Daoy (cell line): ENCODE results near the gene MMP25. TPM values are rescaled to one million over a fixed set of nuclear protein-coding genes. Genes with fewer than 3 reads are reported as not detected.
"Not testable (repeated sequence)": the region's sequence is repeated elsewhere in the genome, so short reads cannot be mapped to it uniquely, and the experiment has no call there.

Experiments
- DNase-seq: peaks from one replicate; pipeline ENCODE4 v3.0.0-alpha.2; 2015; ENCODE audit warnings: low read depth
- total RNA-seq: library from RNA; depleted of rRNA; stranded (reverse); fragments of >200 nt; shearing (Covaris generic); gene quantifications from 2 replicates; pipeline ENCODE4 v1.2.3, GENCODE V29; 2014

MMP25 gene
- total RNA-seq, 1 experiment from 2014 or later = 0.17 TPM

- DNase-seq = not testable (repeated sequence)
Measured at GRCh38 chr16:3072576-3073263, 26.4 kb downstream of the MMP25 start.

DNA sequence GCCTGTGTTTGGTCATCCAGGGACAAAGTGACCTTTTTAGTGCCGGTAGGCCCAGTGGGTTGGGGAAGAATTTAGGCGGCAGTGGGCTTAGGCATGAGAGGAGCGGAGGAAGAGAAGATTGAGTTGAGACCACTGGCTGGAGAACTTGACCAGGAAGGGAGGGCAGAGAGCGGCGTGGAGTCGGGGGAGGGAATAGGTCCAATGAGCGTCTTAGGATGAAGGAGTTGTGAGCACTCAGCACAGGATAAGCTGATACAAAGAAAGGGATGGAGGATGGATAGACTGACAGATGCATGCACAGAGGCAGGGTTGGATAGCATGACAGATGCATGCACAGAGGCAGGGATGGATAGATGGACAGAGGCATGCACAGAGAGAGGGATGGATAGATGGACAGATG, 27.1 kb downstream of the MMP25 start:
- DNase-seq = no peak

DNA sequence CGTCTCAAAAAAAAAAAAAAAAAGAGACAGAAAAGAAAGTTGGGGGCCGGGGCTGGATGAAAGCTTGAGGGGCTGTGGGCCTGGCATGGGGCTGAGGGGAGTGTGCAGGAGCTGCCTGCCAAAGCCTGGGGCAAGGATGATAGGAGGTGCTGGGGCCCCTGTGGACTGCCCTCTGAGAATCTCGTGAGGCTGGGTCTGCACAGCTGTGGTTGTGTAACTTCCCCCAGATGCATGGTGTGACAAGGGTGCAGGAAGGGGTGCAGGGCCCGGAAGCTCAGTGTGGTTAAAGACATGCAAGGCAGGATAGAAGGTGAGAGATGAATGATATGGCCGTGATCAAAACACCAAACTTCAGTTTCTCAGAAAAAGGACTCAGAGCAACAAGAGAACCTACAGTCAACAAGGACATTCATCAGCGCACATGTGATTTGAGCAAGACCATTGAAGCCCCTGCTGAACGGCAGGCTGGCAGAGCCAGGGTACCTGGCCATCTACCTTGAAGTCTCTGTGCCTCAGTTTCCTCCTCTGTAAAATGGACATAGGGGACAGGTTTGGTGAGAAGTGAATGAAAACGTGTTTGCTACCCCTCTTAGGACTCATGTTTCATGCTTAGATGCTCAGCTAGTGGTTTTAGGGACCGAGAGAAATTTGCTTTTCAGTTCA, 28.6 kb downstream of the MMP25 start:
- no peak for DNase-seq

DNA sequence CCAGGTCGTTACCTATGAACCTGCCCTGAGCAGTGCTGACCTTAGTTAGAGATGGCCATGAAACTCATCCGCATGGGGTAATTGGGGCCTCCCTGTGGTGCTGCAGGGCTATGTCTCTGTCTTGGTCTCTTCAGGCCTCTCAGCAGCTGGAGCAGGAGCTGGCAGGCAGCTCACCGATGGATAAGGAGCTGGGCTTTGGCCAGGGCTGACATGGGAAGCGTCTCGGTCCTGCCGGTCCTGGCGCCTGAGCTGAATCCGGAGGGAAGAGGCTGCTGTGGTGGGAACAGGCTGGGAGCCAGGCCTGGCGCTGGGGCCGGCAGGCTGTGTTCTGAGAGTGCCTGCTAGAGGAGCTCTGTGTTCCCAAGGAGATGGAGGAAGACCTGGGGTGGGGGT, 29.2 kb downstream of the MMP25 start:
- no peak for DNase-seq

- not testable (repeated sequence) for DNase-seq
Measured at GRCh38 chr16:3075946-3076345, 29.6 kb downstream of the MMP25 start.

GRCh38 chr16:3076577-3076976, 30.2 kb downstream of the MMP25 start:
- DNase-seq = no peak

- no peak for DNase-seq
Measured at GRCh38 chr16:3080024-3080423, 33.7 kb downstream of the MMP25 start.

GRCh38 chr16:3081957-3082356, 35.6 kb downstream of the MMP25 start:
- not testable (repeated sequence) for DNase-seq

GRCh38 chr16:3083408-3083807, 37.0 kb downstream of the MMP25 start:
- not testable (repeated sequence) for DNase-seq

DNA sequence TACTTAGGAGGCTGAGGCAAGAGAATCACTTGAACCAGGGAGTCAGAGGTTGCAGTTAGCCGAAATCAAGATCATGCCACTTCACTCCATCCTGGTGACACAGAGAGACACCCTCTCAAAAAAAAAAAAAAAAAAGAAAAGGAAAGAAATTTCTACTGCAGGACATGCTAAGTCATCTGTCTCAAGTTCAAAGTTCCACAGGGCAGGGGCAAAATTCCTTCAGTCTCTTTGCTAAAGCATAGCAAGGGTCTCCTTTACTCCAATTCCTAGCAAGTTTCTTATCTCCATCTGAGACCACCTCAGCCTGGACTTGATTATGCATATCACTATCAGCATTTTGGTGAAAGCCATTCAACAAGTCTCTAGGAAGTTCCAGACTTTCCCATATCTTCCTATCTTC, 38.1 kb downstream of the MMP25 start:
- DNase-seq = no peak

- DNase-seq = no peak
Measured at GRCh38 chr16:3084969-3085670, 38.8 kb downstream of the MMP25 start.

- DNase-seq = no peak
Measured at GRCh38 chr16:3085868-3086595, 39.7 kb downstream of the MMP25 start.

DNA sequence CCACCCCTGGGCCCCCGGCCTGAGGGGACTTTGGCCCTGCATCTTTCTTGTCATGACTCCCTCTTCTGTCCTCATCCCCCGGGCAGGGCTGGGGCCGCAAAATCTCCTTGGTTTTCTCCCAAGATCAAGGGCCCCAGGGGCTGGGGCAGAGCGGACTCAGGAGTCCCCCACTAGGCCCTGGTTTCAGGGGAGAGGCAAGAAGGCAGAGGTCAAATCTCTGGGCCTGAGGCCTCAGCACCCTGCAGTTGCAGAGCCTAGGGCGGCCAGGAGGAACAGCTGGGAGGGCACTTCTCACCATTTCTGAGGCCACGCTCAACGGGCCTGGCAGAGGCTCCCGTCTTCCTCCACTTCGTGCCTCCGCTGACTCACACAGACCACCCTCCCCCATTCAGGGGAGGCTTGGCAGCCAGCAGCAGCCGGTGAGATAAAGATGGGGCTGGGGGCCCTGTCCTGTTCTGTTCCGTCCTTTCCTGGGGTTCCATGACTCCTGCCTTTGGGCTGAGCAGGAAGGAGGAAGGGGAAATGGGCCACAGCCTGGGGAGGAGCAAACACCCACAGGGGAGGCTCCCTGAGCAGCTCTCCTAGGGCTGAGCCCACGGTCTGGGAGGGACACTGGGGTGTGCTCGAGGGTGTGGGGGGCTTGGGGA, 40.4 kb downstream of the MMP25 start:
- no peak for DNase-seq

- DNase-seq = no peak
Measured at GRCh38 chr16:3087243-3088235, 41.2 kb downstream of the MMP25 start.

DNA sequence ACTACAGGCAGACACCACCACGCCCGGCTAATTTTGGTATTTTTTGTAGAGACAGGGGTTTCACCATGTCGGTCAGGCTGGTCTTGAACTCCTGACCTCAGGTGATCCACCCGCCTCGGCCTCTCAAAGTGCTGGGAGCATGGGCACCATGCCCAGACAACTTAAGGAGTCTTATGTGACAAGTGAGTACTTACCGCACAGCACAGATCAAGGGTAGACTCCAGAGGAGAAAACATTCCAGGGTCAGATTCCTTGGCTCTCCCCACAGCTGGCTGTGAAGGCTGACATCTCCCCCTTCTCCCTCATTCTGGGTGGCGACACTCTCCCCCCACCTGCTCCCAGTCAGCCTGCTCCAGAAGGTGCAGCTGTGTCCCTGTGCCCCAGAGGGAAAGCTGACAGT, 42.1 kb downstream of the MMP25 start:
- no peak for DNase-seq

GRCh38 chr16:3088925-3089716, 42.8 kb downstream of the MMP25 start:
- no peak for DNase-seq

- no peak for DNase-seq
Measured at GRCh38 chr16:3089717-3090592, 43.6 kb downstream of the MMP25 start.

GRCh38 chr16:3091551-3091950, 45.2 kb downstream of the MMP25 start:
- no peak for DNase-seq

DNA sequence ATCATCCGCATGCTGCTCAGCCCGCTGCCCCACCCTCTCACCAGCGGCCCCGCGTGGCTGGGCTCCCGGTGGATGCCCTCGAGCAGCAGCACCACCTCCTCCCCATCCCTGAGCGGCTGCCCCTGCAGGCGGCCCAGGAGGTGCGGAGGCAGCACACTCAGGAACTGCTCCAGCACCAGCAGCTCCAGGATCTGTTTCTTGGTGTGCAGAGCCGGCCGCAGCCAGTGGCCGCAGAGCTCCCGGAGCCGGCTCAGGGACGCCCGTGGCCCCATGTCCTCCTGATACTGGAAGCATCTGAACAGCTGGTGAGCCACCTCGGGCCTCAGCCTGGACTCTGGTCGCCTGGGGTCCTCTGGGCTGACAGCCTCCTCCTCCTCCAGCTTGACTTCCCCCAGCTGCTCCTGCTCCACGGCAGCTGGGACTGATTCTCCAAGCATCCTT, 46.2 kb downstream of the MMP25 start:
- no peak for DNase-seq
